ENCODE data around the gene MS4A10. TPM values are rescaled to one million over a fixed set of nuclear protein-coding genes. Genes with fewer than 3 reads are reported as not detected.

The MS4A10 gene
- total and polyA plus RNA-seq, 2 donors (not counting 1 experiment from before 2014, with no cell fraction given): not detected

DNA sequence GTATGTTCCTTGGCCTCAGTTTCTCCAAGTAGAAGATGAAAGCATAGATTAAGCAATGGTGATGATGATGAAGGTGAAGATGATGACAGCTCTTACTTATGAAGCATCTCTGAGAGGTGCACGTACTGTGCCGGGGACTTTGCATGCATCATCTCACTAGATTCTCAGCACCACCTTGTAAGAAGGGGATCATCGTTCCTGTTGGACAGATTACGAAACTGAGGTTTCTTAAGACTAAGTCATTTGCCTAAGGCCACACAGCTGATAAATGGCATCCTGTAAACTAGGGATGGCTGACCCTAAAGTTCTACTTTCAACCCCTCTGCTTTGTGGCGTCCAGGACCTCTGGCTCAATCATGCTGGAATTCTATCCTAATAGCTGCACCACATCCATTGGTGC lies 19.8 kb upstream of the MS4A10 start:
- H3K9me3 Mint-ChIP-seq (ENCODE audit: insufficient read depth): no peaks in the 10 kb centered on the region
- Histone ChIP-seq H3K36me3 (replicated peaks in 1 of 2; ENCODE audit: control extremely low read depth in 1 of 2, control insufficient read depth in 1 of 2, extremely low read depth in 1 of 2, insufficient read depth in 2 of 2, low read length in 1 of 2) (no peaks in the 10 kb centered on the region), H3K9me3 (ENCODE audit: control extremely low read depth in 1 of 3, control insufficient read depth in 2 of 3, insufficient read depth in 1 of 3, low read length in 2 of 3) (peaks cover 0 to 8% (median 0%) of the 10 kb centered on the region in 3 donors), H3K4me2 (replicated peaks; ENCODE audit: low read depth, low read length, poor library complexity, severe bottlenecking) (no peak overlapping the region), H3K4me1 (ENCODE audit: control insufficient read depth in 2 of 2, insufficient read depth in 2 of 2, low read length in 2 of 2) (peaks cover 25 to 30% of the 10 kb centered on the region in 2 donors), H3K79me2 (ENCODE audit: control insufficient read depth, insufficient read depth, low read length) (no peaks in the 10 kb centered on the region), H3K27me3 (replicated peaks in 1 of 4; ENCODE audit: control extremely low read depth in 1 of 4, control insufficient read depth in 3 of 4, insufficient read depth in 4 of 4, low read length in 3 of 4) (peaks cover 0 to 22% (median under 1%) of the 10 kb centered on the region in 4 experiments), H4K20me1 (ENCODE audit: control insufficient read depth, insufficient read depth, low read length, poor library complexity, severe bottlenecking) (no peaks in the 10 kb centered on the region), H2AFZ (ENCODE audit: insufficient read depth, low read depth, low read length, poor library complexity, severe bottlenecking) (no peak overlapping the region), H3K27ac (ENCODE audit: low read length in 2 of 2) (no peak overlapping the region), H3K4me3 (ENCODE audit: control extremely low read depth in 1 of 5, extremely low read depth in 1 of 5, insufficient read depth in 1 of 5, low read depth in 2 of 5, low read length in 4 of 5) (no peak overlapping the region), H3K9ac (ENCODE audit: low read length) (no peak overlapping the region)
- peaks cover 34% of the 10 kb centered on the region for H3K4me1 Mint-ChIP-seq
- H3K4me3 Mint-ChIP-seq: no peak overlapping the region
- TF ChIP-seq EZH2 (IDR thresholded peaks at IDR 0.05; ENCODE audit: borderline replicate concordance, insufficient read depth, low read depth, low read length, poor library complexity, severe bottlenecking): no peak
- no peak for TF ChIP-seq CTCF (IDR thresholded peaks at IDR 0.05)
- ChIA-PET CTCF (interaction anchor here (0.6 to 6.5 kb wide), 6 partner anchors 9 to 627 kb away, joined by 3 to 102 read pairs (median 6); partner anchors contain the start of genes MS4A15 and TMEM216), POLR2A (no interaction called here)
- DNase-seq: no peak
- intact Hi-C loops (cut with micrococcal nuclease): no loop called here
- no peak for ATAC-seq (ENCODE audit: low read depth)
- no peak overlapping the region for H3K27ac Mint-ChIP-seq
- WGBS (ENCODE audit: insufficient coverage): 67% methylated on average over 3 of the region's 5 CpGs
- peaks cover 29% of the 10 kb centered on the region for H3K27me3 Mint-ChIP-seq

GRCh38 chr11:60766547-60766946 lies 18.6 kb upstream of the MS4A10 start:
- intact Hi-C loops (cut with micrococcal nuclease): no loop called here
- Histone ChIP-seq H3K36me3 (replicated peaks in 1 of 2; ENCODE audit: control extremely low read depth in 1 of 2, control insufficient read depth in 1 of 2, extremely low read depth in 1 of 2, insufficient read depth in 2 of 2, low read length in 1 of 2) (no peaks in the 10 kb centered on the region), H3K27me3 (replicated peaks in 1 of 4; ENCODE audit: control extremely low read depth in 1 of 4, control insufficient read depth in 3 of 4, insufficient read depth in 4 of 4, low read length in 3 of 4) (peaks cover 0 to 24% (median 0%) of the 10 kb centered on the region in 4 experiments), H4K20me1 (ENCODE audit: control insufficient read depth, insufficient read depth, low read length, poor library complexity, severe bottlenecking) (no peaks in the 10 kb centered on the region), H3K27ac (ENCODE audit: low read length in 2 of 2) (no peak overlapping the region), H3K4me1 (ENCODE audit: control insufficient read depth in 2 of 2, insufficient read depth in 2 of 2, low read length in 2 of 2) (peaks cover 20 to 25% of the 10 kb centered on the region in 2 donors), H3K4me3 (ENCODE audit: control extremely low read depth in 1 of 5, extremely low read depth in 1 of 5, insufficient read depth in 1 of 5, low read depth in 2 of 5, low read length in 4 of 5) (no peak overlapping the region), H3K4me2 (replicated peaks; ENCODE audit: low read depth, low read length, poor library complexity, severe bottlenecking) (no peak overlapping the region), H3K9me3 (ENCODE audit: control extremely low read depth in 1 of 3, control insufficient read depth in 2 of 3, insufficient read depth in 1 of 3, low read length in 2 of 3) (peaks cover 0 to 8% (median 0%) of the 10 kb centered on the region in 3 donors), H2AFZ (ENCODE audit: insufficient read depth, low read depth, low read length, poor library complexity, severe bottlenecking) (no peak overlapping the region), H3K79me2 (ENCODE audit: control insufficient read depth, insufficient read depth, low read length) (no peaks in the 10 kb centered on the region), H3K9ac (ENCODE audit: low read length) (no peak overlapping the region)
- 94% methylated on average over 8 of the region's 10 CpGs for WGBS (ENCODE audit: insufficient coverage)
- ChIA-PET POLR2A (no interaction called here), CTCF (interaction anchor here (0.6 to 6.5 kb wide), 2 partner anchors 10 to 488 kb away, joined by 5 to 102 read pairs; no protein-coding TSS in a partner anchor)
- H3K27me3 Mint-ChIP-seq: peaks cover 30% of the 10 kb centered on the region
- H3K9me3 Mint-ChIP-seq (ENCODE audit: insufficient read depth): no peaks in the 10 kb centered on the region
- no peak for ATAC-seq (ENCODE audit: low read depth)
- no peak overlapping the region for H3K27ac Mint-ChIP-seq
- no peak for DNase-seq
- TF ChIP-seq CTCF (IDR thresholded peaks at IDR 0.05) (no peak), EZH2 (IDR thresholded peaks at IDR 0.05; ENCODE audit: borderline replicate concordance, insufficient read depth, low read depth, low read length, poor library complexity, severe bottlenecking) (no peak)
- H3K4me3 Mint-ChIP-seq: no peak overlapping the region
- peaks cover 26% of the 10 kb centered on the region for H3K4me1 Mint-ChIP-seq

All from B cell (primary cell).